NCI-H510A (cell line): ENCODE data around the gene TRPM2.

Source experiments
- DNase-seq: peaks from one replicate; lab custom pipeline; 2025; lab: John Stamatoyannopoulos, UW

TRPM2 gene

DNA sequence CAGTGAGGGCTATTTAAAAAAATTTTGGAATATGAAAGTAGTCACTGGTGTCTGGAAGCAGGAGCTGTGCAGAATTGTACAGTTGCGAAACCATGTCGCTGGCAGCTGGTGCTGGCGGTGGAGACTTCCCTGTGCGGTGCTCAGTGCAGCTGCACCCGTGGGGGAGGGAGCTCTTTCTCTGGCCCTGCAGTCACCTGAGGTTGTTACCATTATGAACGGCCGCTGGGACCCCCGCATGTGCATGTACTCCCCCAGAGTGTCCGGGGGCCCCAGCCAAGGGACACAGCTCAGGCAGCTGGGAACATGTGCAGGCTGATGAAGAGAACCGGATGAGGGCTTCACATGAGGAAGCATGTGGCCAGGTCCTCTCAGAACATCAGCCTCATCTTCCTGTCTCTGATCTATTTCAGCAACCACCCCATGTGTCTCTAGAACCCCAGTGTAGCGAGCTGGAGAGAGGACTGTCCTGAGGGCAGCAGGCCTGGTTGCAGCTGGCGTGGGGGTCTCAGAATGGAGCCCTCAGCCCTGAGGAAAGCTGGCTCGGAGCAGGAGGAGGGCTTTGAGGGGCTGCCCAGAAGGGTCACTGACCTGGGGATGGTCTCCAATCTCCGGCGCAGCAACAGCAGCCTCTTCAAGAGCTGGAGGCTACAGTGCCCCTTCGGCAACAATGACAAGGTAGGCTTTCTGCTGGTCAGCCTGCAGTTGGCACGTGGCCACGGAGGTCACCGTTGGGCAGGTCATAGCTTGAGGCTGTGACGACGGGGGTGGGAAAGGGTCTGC, at the start of gene TRPM2:
Gene TRPM2, plus strand, starts transcription at position 431 of the 780 bp plus-strand sequence. Its CDS starts 80 bp downstream, at position 511.
- no peak for DNase-seq

GRCh38 chr21:44304011-44304616, 49.3 kb upstream of the TRPM2 start:
- no peak for DNase-seq

DNA sequence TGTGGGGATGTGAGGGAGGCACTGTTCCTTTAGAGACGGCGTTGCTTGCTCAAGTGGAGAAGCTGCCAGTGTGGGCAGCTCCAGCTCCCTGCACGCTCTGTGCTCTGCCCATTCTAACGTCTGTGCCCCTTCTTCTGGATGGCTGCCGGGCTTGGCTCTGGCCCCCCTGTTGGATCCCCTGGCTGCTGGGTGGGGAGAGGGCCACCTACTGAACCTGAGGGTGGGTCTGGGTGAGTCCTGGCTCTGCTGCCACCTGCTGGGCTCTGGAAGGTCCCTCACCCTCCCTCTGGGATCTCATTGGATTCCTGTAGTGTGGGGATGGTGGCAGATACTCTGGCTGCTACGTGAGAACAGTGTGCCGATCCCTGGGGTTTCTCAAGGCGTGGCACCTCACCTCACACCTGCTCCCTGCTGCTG, 48.5 kb upstream of the TRPM2 start:
- DNase-seq, result no peak

DNA sequence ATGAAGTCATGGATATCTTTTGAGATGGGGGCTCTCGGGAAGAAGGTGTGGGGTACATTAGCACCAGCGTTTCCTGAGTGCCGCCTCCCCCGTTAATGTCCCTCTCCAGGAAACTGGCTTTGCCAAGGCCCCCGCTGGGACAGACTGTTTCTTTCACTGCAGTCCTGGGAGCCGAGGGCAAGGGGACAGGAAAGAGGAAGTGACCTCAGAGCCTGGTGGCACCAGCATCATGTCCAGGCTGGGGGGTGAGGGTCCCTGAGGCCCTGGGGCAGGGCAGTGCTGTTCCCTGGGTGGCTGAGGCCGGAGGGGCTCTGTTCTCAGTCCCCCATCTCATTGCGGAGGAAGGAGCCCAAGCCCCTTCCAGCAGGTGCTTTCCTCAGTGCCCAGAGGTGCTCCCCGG, 47.7 kb upstream of the TRPM2 start:
- DNase-seq, result no peak

GRCh38 chr21:44306936-44307704, 46.3 kb upstream of the TRPM2 start:
- no peak for DNase-seq

- DNase-seq, result no peak
Measured at GRCh38 chr21:44310628-44311507, 42.6 kb upstream of the TRPM2 start.

- no peak for DNase-seq
Measured at GRCh38 chr21:44312089-44312488, 41.3 kb upstream of the TRPM2 start.

GRCh38 chr21:44312716-44313115, 40.7 kb upstream of the TRPM2 start:
- DNase-seq, result no peak

- no peak for DNase-seq
Measured at GRCh38 chr21:44313451-44313850, 40.0 kb upstream of the TRPM2 start.

- no peak for DNase-seq
Measured at GRCh38 chr21:44314128-44314527, 39.3 kb upstream of the TRPM2 start.

- DNase-seq, result no peak
Measured at GRCh38 chr21:44314561-44314960, 38.9 kb upstream of the TRPM2 start.

DNA sequence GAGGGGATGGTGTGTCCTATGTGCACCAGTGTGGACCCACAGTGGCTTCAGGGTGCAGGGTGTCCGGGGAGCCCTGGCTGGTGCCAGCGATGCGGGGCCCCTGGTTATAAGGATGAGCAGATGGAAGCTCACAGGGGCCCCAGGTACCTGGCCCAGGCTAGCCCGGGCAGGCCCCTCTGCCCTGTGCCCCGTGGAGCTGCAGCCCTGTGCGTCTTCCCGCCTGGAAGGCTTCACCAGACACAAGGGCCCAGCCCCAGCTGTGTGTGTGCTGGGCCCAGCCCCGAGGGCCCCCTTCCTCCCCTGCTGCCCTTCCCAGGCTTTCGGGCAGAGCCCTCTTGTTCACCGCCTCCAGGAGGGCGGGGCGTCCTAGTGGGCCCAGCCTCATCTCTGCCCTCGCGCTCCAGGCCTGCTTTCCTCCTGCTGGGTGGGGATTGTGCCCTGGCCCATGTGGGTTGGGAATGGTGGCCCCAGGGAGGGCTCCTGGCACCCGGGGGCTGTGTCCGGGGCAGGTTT, 37.7 kb upstream of the TRPM2 start:
- DNase-seq, result no peak

- no peak for DNase-seq
Measured at GRCh38 chr21:44316277-44316900, 37.0 kb upstream of the TRPM2 start.

DNA sequence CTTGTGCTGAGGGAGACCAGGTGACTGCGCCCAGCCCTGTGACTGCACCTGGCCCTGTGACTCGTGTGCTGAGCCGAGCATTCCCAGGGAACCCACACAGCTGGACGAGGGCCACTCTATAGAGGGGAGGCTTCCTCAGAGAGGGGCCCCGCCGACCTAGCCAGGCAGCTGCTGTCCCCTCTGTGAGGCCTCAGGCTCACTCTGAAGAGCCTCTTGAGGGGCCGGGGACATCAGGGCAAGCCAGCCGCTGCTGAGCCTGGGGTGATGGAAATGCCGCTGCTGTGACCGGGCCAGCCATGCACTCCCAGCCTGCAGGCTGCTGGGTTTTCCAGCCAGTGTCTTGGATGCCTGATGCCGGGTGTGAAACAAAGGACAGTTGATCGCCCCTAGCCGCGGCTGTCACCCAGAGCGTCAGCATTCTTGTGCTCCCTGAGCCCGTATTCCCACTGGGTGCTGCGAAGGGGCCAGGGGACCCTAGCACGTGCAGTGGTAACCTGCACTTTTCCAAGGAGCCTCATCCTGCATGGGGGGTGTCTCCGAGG, 36.1 kb upstream of the TRPM2 start:
- DNase-seq, result no peak

DNA sequence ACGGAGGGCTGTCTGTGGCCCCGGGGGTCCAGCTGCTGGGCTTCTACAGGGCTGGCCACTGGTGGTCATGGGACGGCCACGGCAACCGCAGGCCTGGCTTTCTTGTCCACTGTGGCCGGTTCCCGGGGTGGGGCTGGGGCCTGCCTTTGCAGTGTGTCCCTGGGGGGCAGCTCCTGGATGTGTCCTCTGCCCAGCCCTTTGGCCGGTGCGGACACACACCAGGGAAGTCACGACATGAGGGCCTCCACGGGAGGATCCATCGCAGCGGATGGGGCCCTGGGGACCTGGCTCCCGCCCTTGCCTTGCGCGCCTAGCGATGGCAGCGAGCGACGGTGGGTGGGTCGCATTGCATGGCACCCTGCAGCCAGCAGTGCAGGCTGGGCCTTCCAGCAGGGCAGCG, 35.5 kb upstream of the TRPM2 start:
- DNase-seq, result no peak

GRCh38 chr21:44318489-44319285, 34.7 kb upstream of the TRPM2 start:
- DNase-seq, result no peak

DNA sequence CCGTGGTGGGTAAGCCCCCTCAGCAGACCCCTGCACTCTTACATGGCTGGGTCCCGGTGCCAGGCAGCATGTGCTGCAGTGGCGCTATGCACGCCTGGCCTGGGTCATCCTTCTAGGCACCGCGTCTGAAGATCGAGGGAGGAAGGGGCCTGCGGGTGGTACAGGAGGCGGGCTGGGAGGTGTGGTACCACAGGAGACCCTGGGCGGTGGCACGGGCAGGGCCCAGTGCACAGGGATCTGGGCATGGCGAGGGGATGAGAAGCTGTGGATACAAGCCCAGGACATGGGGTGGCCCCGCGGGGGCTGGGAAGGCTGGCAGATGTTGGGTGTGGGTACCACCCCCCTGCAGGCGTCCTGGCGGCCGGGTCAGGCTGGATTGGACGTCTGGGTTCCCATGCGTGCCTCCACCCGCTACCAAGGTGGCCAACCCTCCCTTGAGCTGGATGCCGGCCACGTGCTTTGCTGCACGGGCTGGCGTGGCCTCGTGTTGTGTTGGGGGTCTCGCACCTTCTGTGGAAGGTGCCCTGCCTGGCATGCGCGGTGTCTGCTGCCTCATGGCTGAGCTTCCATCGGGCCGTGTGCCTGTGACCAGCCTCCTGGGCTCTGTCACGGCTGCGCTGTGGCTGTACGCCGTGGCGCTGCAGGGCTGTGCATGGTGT, 33.9 kb upstream of the TRPM2 start:
- no peak for DNase-seq

GRCh38 chr21:44320847-44321246, 32.6 kb upstream of the TRPM2 start:
- no peak for DNase-seq

DNA sequence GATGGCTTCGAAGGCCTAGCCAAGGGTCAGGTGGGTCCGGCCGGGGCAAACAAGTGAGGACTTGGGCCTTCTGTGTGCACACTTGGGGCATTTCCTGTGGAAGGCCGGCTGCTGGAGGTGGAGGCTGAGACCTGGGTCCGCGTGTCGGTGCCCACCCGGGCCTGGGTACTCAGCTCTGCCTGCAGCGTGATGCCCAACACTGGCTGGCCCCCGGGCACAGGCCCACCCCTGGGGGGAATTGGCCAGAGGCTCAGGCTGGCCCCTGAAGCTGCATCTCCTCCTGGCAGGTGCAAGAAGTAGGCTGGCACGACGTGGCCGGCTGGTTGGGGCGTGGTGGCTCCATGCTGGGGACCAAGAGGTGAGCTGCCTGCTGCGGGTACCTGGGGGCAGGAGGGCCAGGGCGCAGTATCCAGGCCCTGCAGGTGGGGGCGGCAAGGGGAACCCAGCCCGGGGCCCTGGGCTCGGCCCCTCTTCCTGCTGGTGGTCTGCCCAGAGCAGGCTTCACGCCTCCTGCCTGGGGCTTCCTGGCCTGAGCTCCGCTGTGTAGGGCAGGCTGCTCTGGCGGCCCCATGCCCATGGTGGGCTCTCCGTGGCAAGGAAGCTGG, 31.5 kb upstream of the TRPM2 start:
- no peak for DNase-seq
